HCT116 (cell line): ENCODE measurements around the gene LSAMP. TPM values are rescaled to one million over a fixed set of nuclear protein-coding genes. Genes with fewer than 3 reads are reported as not detected.

Experiments
- ATAC-seq: fragments of 200-7000 bp; cut with Tn5 transposase; 2 replicates; pipeline ENCODE4 v1.9.1; 2020; ENCODE audit warnings: mild to moderate bottlenecking, moderate library complexity
- BruUV-seq: library from RNA; stranded (reverse); fragments of 400-500 nt; replicated peaks from 2 replicates; lab custom pipeline; 2021; lab: Mats Ljungman, UMichigan
- CTCF ChIA-PET: fragments of 300-600 bp; sonication (Branson Sonifier 250); formaldehyde crosslinking; loops from one replicate; lab custom pipeline; 2021; ENCODE audit warnings: antibody characterized with exemption; lab: Charles Lee
- POLR2A ChIA-PET: fragments of 300-600, 350-600 bp; sonication (Branson Sonifier 250); formaldehyde crosslinking; loops from one replicate; lab custom pipeline; 2021; ENCODE audit warnings: antibody characterized with exemption; lab: Charles Lee
- RAD21 ChIA-PET, 2 experiments: fragments of 300-600 bp; sonication (Branson Sonifier 250); formaldehyde crosslinking; loops; one replicate each; lab custom pipeline; 2023; ENCODE audit warnings: low total read pairs in 2 of 2; ENCODE audit not compliant: uncharacterized antibody in 2 of 2, unreplicated experiment in 2 of 2, low non-redundant PET in 1 of 2; lab: Charles Lee
- DNase-seq: peaks from one replicate; pipeline ENCODE4 v3.0.0-alpha.2; 2010; ENCODE audit warnings: low read depth, low spot score
- H2AFZ ChIP-seq: fragments of 200-600 bp; shearing (Covaris generic), sonication (generic); 2 replicates; pipeline ENCODE4 v1.6.1; 2017; ENCODE audit warnings: low read depth, mixed run types, mixed read lengths, antibody characterized with exemption, low read length; ENCODE audit not compliant: poor library complexity, severe bottlenecking
- H3K27ac ChIP-seq: 2 replicates; pipeline ENCODE4 v1.5.1; 2012; ENCODE audit warnings: low read depth, low read length
- H3K27me3 ChIP-seq: fragments of 200-600 bp; sonication (generic); 2 replicates; pipeline ENCODE4 v1.6.1; 2016; ENCODE audit warnings: mixed run types, low read length, mixed read lengths; ENCODE audit not compliant: insufficient read depth
- H3K36me3 ChIP-seq, 2 experiments: fragments of 200-500 bp in 1 of 2; fragments of 200-600 bp in 1 of 2; sonication (Bioruptor generic) in 1 of 2; sonication (generic) in 1 of 2; 2 replicates each; pipeline versions ENCODE4 v1.5.1 to v1.6.1; 2014 to 2016; ENCODE audit warnings: low read length in 2 of 2, inconsistent platforms in 1 of 2, mixed read lengths in 1 of 2, mixed run types in 1 of 2; ENCODE audit not compliant: insufficient read depth in 2 of 2, control insufficient read depth in 1 of 2
- H3K4me1 ChIP-seq, 2 experiments: fragments of 200-600 bp in 1 of 2; sonication (generic) in 1 of 2; 2 replicates each; pipeline versions ENCODE4 v1.5.1 to v1.6.1; 2012 to 2017; ENCODE audit warnings: low read length in 2 of 2, inconsistent platforms in 1 of 2, mild to moderate bottlenecking in 1 of 2, mixed read lengths in 1 of 2, mixed run types in 1 of 2, moderate library complexity in 1 of 2; ENCODE audit not compliant: insufficient read depth in 2 of 2, control insufficient read depth in 1 of 2
- H3K4me2 ChIP-seq: fragments of 200-600 bp; sonication (generic); 2 replicates; pipeline ENCODE4 v1.6.1; 2017; ENCODE audit warnings: mixed run types, low read length, mixed read lengths
- H3K4me3 ChIP-seq, 2 experiments: fragments of 200-600 bp in 1 of 2; sonication (generic) in 1 of 2; replicated peaks in 1 of 2; 2 replicates each; pipeline ENCODE4 v1.5.1; 2011 to 2016; ENCODE audit warnings: low read length in 2 of 2, control low read depth in 1 of 2, low read depth in 1 of 2, mild to moderate bottlenecking in 1 of 2, mixed read lengths in 1 of 2, mixed run types in 1 of 2
- H3K79me2 ChIP-seq: fragments of 200-600 bp; sonication (generic); 2 replicates; pipeline ENCODE4 v1.6.1; 2017; ENCODE audit warnings: mild to moderate bottlenecking, mixed run types, low read length, moderate library complexity, mixed read lengths; ENCODE audit not compliant: insufficient read depth
- H3K9ac ChIP-seq: fragments of 200-600 bp; sonication (generic); 2 replicates; pipeline ENCODE4 v1.6.1; 2016; ENCODE audit warnings: low read length, mixed read lengths
- H3K9me2 ChIP-seq: fragments of 200-600 bp; sonication (generic), shearing (Covaris generic); 2 replicates; pipeline ENCODE4 v1.6.1; 2017; ENCODE audit warnings: mixed run types, mild to moderate bottlenecking, moderate library complexity; ENCODE audit not compliant: insufficient read depth
- H3K9me3 ChIP-seq, 2 experiments: fragments of 200-500 bp in 1 of 2; fragments of 200-600 bp in 1 of 2; sonication (Bioruptor generic) in 1 of 2; sonication (generic) in 1 of 2; 2 replicates each; pipeline ENCODE4 v1.6.1; 2014 to 2017; ENCODE audit warnings: low read length in 2 of 2, mixed read lengths in 2 of 2, inconsistent platforms in 1 of 2, low read depth in 1 of 2, mild to moderate bottlenecking in 1 of 2, mixed run types in 1 of 2, moderate library complexity in 1 of 2; ENCODE audit not compliant: control insufficient read depth in 1 of 2, insufficient read depth in 1 of 2
- H4K20me1 ChIP-seq: fragments of 200-600 bp; sonication (generic), shearing (Covaris generic); 2 replicates; pipeline ENCODE4 v1.6.1; 2017; ENCODE audit warnings: mixed run types, mild to moderate bottlenecking, moderate library complexity; ENCODE audit not compliant: insufficient read depth
- FOSL1 ChIP-seq: IDR thresholded peaks from 2 replicates; pipeline ENCODE4 v1.6.1; 2012; ENCODE audit warnings: low read depth
- REST ChIP-seq: IDR thresholded peaks from 2 replicates; pipeline ENCODE4 v1.6.1; 2012; ENCODE audit warnings: low read depth
- TCF7L2 ChIP-seq: IDR thresholded peaks from 2 replicates; pipeline ENCODE4 v1.7.0; 2011; ENCODE audit warnings: borderline replicate concordance, inconsistent platforms; ENCODE audit not compliant: insufficient read depth, insufficient read length; ENCODE audit errors: extremely low read depth
- YY1 ChIP-seq: IDR thresholded peaks from 2 replicates; pipeline ENCODE4 v1.6.1; 2011; ENCODE audit warnings: low read length, low read depth, moderate library complexity, mild to moderate bottlenecking; ENCODE audit not compliant: insufficient replicate concordance; ENCODE audit errors: extremely low read depth
- intact Hi-C: fragments of 100-400 bp; cut with micrococcal nuclease; formaldehyde crosslinking; loops from 2 replicates; pipeline ENCODE4 v1.10.0; 2022
- total RNA-seq: library from RNA; stranded (reverse); gene quantifications from one replicate; pipeline ENCODE4 v1.2.1, GENCODE V29; 2021; ENCODE audit not compliant: unreplicated experiment
- TF ChIP-seq, protein P1 (sequence below): IDR thresholded peaks from 2 replicates; pipeline ENCODE4 v1.6.1; 2011; ENCODE audit warnings: mild to moderate bottlenecking, low read length, moderate library complexity; ENCODE audit not compliant: insufficient replicate concordance; ENCODE audit errors: extremely low read depth

LSAMP gene
- total RNA-seq, 1 experiment from 2014 or later: 0.25 TPM

DNA sequence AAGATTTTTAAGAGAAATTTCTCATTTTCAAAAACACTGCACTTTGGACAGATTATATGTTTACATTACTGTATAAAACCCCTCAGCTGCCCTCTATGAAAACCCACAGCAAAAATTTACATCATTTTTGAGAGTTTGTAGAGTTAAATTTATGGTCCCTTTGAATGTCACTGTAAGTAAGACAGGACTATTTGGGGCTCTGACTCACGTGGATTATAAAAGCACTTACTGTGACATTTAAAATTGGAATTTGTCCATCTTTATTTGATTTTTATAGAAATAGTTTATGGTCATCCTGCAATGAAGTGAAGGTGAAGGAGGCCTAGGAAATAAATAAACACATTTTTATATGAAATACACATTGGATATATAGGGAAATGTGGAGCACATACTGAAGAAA lies 672.3 kb downstream of the LSAMP start:
- H3K27ac ChIP-seq: no peak overlapping the region
- ATAC-seq: no peak
- no peak overlapping the region for H3K9ac ChIP-seq
- no peaks in the 10 kb centered on the region for H3K27me3 ChIP-seq
- no peaks in the 10 kb centered on the region for H4K20me1 ChIP-seq
- ChIA-PET CTCF (interaction anchor here (1.0 kb wide), 1 partner anchor 12 kb away, joined by 3 read pairs; no protein-coding TSS in a partner anchor), POLR2A (no interaction called here), RAD21 (no interaction called here)
- no peaks in the 10 kb centered on the region for H3K4me1 ChIP-seq
- no peak overlapping the region for H3K4me3 ChIP-seq
- DNase-seq: no peak
- intact Hi-C loops: no loop called here
- no peaks in the 10 kb centered on the region for H3K9me3 ChIP-seq
- H3K36me3 ChIP-seq: no peaks in the 10 kb centered on the region
- H3K79me2 ChIP-seq: no peaks in the 10 kb centered on the region
- no peak overlapping the region for H2AFZ ChIP-seq
- H3K4me2 ChIP-seq: no peak overlapping the region
- H3K9me2 ChIP-seq: no peaks in the 10 kb centered on the region
- TF ChIP-seq, protein P1, sequence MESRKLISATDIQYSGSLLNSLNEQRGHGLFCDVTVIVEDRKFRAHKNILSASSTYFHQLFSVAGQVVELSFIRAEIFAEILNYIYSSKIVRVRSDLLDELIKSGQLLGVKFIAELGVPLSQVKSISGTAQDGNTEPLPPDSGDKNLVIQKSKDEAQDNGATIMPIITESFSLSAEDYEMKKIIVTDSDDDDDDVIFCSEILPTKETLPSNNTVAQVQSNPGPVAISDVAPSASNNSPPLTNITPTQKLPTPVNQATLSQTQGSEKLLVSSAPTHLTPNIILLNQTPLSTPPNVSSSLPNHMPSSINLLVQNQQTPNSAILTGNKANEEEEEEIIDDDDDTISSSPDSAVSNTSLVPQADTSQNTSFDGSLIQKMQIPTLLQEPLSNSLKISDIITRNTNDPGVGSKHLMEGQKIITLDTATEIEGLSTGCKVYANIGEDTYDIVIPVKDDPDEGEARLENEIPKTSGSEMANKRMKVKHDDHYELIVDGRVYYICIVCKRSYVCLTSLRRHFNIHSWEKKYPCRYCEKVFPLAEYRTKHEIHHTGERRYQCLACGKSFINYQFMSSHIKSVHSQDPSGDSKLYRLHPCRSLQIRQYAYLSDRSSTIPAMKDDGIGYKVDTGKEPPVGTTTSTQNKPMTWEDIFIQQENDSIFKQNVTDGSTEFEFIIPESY: no peak
- TF ChIP-seq FOSL1 (no peak), TCF7L2 (no peak), YY1 (no peak), REST (no peak)
- BruUV-seq: no TSS peak
